Esophagus squamous epithelium (tissue), 5 donors: ENCODE results near the gene INTS4. TPM values are rescaled to one million over a fixed set of nuclear protein-coding genes. Genes with fewer than 3 reads are reported as not detected.
"Not testable (repeated sequence)": the region's sequence is repeated elsewhere in the genome, so short reads cannot be mapped to it uniquely, and the experiment has no call there.

Experiments used
- DNase-seq: peaks from one replicate; lab custom pipeline; 2025; lab: John Stamatoyannopoulos, UW
- H3K27ac ChIP-seq, 4 donors: fragments of 200-600 bp; sonication (generic); one replicate each; pipeline ENCODE4 v1.5.1; 2016 to 2019; ENCODE audit warnings: mild to moderate bottlenecking in 1 of 4
- H3K27me3 ChIP-seq, 4 donors: fragments of 200-600 bp; sonication (generic); 1 replicate in 3 of 4; 2 replicates in 1 of 4; pipeline versions ENCODE4 v1.5.1 to v1.6.0; 2017 to 2021; ENCODE audit warnings: antibody characterized with exemption in 1 of 4
- H3K36me3 ChIP-seq, 3 donors: fragments of 200-600 bp; sonication (generic); one replicate each; pipeline ENCODE4 v1.5.1; 2016 to 2019
- H3K4me1 ChIP-seq, 3 donors: fragments of 200-600 bp; sonication (generic); one replicate each; pipeline ENCODE4 v1.5.1; 2017 to 2019
- H3K4me3 ChIP-seq, 4 donors: fragments of 200-600 bp; sonication (generic); 1 replicate in 3 of 4; 2 replicates in 1 of 4; pipeline ENCODE4 v1.5.1; 2016 to 2019; ENCODE audit warnings: mild to moderate bottlenecking in 2 of 4, moderate library complexity in 1 of 4
- H3K9me3 ChIP-seq, 3 donors: fragments of 200-600 bp; sonication (generic); one replicate each; pipeline ENCODE4 v1.5.1; 2016 to 2019
- POLR2A ChIP-seq, 4 donors: fragments of 450-650 bp; IDR thresholded peaks; one replicate each; pipeline ENCODE4 v1.6.1; 2017; ENCODE audit warnings: antibody characterized with exemption in 4 of 4, mild to moderate bottlenecking in 4 of 4, moderate library complexity in 3 of 4
- WGBS, 2 donors: methylation state at CpG; one replicate each; pipeline ENCODE4 v1.1.5; 2018; 5-methylcytosine and 5-hydroxymethylcytosine counted together
- intact Hi-C: fragments of 100-400 bp; cut with DNase I; formaldehyde crosslinking; loops from one replicate; pipeline ENCODE4 v1.15.0; 2022
- total RNA-seq, 4 donors: library from RNA; depleted of rRNA; stranded (reverse); fragments of >200 nt; gene quantifications; one replicate each; pipeline ENCODE4 v1.1.0, GENCODE V29; 2016
- TF ChIP-seq, protein P1 (sequence below), 6 experiments: fragments of 450-650 bp in 4 of 6; fragments of 200-600 bp in 2 of 6; sonication (generic) in 2 of 6; IDR thresholded peaks; one replicate each; pipeline ENCODE4 v1.5.1; 2016 to 2019; ENCODE audit warnings: antibody characterized with exemption in 6 of 6, mild to moderate bottlenecking in 4 of 6, moderate library complexity in 4 of 6
- donor health status: DM: yes; HTN: yes; CAD: no.

Gene INTS4
- total RNA-seq, 4 donors from 2014 or later, result 12.8 to 21.9 (median 17.9) TPM

GRCh38 chr11:77883775-77884174 lies 110.7 kb downstream of the INTS4 start:
- Histone ChIP-seq H3K4me1 (peaks cover 0 to 4% (median 0%) of the 10 kb centered on the region in 3 donors), H3K36me3 (peaks cover 0 to 77% (median 3%) of the 10 kb centered on the region in 3 donors), H3K9me3 (no peaks in the 10 kb centered on the region), H3K4me3 (no peak overlapping the region), H3K27ac (no peak overlapping the region), H3K27me3 (no peaks in the 10 kb centered on the region)
- WGBS, 2 donors, result 98 to 100% methylated on average over 5 of the region's 5 CpGs
- TF ChIP-seq, protein P1, sequence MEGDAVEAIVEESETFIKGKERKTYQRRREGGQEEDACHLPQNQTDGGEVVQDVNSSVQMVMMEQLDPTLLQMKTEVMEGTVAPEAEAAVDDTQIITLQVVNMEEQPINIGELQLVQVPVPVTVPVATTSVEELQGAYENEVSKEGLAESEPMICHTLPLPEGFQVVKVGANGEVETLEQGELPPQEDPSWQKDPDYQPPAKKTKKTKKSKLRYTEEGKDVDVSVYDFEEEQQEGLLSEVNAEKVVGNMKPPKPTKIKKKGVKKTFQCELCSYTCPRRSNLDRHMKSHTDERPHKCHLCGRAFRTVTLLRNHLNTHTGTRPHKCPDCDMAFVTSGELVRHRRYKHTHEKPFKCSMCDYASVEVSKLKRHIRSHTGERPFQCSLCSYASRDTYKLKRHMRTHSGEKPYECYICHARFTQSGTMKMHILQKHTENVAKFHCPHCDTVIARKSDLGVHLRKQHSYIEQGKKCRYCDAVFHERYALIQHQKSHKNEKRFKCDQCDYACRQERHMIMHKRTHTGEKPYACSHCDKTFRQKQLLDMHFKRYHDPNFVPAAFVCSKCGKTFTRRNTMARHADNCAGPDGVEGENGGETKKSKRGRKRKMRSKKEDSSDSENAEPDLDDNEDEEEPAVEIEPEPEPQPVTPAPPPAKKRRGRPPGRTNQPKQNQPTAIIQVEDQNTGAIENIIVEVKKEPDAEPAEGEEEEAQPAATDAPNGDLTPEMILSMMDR (IDR thresholded peaks at IDR 0.05), result no peak
- TF ChIP-seq POLR2A (IDR thresholded peaks at IDR 0.05), result no peak
- intact Hi-C loops, result no loop called here
- no peak for DNase-seq

GRCh38 chr11:77882396-77882795 lies 112.1 kb downstream of the INTS4 start:
- 74 to 93% methylated on average over 3 of the region's 3 CpGs for WGBS, 2 donors
- Histone ChIP-seq H3K36me3 (peaks cover 0 to 91% (median 3%) of the 10 kb centered on the region in 3 donors), H3K4me3 (no peak overlapping the region), H3K27me3 (no peaks in the 10 kb centered on the region), H3K4me1 (peaks cover 0 to 14% (median 0%) of the 10 kb centered on the region in 3 donors), H3K9me3 (no peaks in the 10 kb centered on the region), H3K27ac (no peak overlapping the region)
- no peak for TF ChIP-seq POLR2A (IDR thresholded peaks at IDR 0.05)
- TF ChIP-seq, protein P1 (IDR thresholded peaks at IDR 0.05), result no peak
- intact Hi-C loops, result no loop called here
- DNase-seq, result no peak

- peaks cover 0 to 14% (median 0%) of the 10 kb centered on the region in 3 donors for H3K4me1 ChIP-seq
- intact Hi-C loops, result no loop called here
- H3K27me3 ChIP-seq, result no peaks in the 10 kb centered on the region
- TF ChIP-seq, protein P1 (IDR thresholded peaks at IDR 0.05), result peak in 1 of 6 experiments; percentile 9
- TF ChIP-seq POLR2A (IDR thresholded peaks at IDR 0.05), result no peak
- H3K4me3 ChIP-seq, result no peak overlapping the region
- H3K27ac ChIP-seq, result no peak overlapping the region
- H3K9me3 ChIP-seq, result no peaks in the 10 kb centered on the region
- DNase-seq, result no peak
- WGBS, 2 donors, result 64 to 77% methylated on average over 3 of the region's 3 CpGs
- H3K36me3 ChIP-seq, result peaks cover 0 to 96% (median 3%) of the 10 kb centered on the region in 3 donors
Observed at GRCh38 chr11:77879218-77879617, 115.2 kb downstream of the INTS4 start.

DNA sequence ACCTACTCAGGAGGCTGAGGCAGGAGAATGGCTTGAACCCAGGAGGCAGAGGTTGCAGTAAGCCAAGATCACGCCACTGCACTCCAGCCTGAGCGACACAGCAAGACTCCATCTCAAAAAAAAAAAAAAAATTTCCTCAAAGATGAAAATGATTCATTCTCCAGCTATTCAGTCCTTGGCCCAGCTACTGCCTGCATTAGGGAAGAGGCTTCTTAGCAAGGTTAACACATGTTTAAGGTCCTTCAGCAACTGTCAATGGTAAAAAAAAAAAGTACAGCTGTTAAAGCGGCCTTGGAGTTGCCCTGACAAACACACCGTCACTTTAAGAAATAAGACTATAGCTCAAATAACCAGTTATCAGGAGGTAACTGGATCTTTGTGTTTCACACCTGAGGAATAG lies 116.2 kb downstream of the INTS4 start:
- Histone ChIP-seq H3K36me3 (peaks cover 0 to 95% (median 3%) of the 10 kb centered on the region in 3 donors), H3K4me1 (peaks cover 0 to 14% (median 0%) of the 10 kb centered on the region in 3 donors)
- 38 to 61% methylated on average over 4 of the region's 4 CpGs for WGBS, 2 donors
- intact Hi-C loops, H3K27me3 ChIP-seq, H3K27ac ChIP-seq, DNase-seq, H3K4me3 ChIP-seq, H3K9me3 ChIP-seq: not testable (repeated sequence)

DNA sequence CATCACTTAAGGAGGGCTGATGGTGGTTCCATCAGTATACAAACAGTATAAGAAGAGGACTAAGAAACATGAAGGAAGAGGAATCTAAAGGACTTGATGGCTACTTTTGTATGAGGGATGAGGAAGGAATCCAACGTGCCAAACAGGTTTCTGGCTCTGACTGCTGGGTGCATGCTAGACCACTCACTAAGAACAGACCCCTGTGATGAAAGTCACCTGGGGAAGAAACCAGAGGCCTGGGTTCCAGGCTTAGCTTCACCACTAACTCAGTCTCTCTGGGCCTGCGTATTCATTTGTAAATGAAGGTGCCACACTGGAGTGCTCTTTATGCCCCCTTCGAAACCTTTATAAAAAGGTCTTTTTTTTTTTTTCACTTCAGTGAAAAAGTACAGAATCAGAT lies 118.4 kb downstream of the INTS4 start:
- no peak overlapping the region for H3K4me3 ChIP-seq
- DNase-seq, result no peak
- 69 to 90% methylated on average over 3 of the region's 3 CpGs for WGBS, 2 donors
- no peaks in the 10 kb centered on the region for H3K9me3 ChIP-seq
- peaks cover 0 to 14% (median 0%) of the 10 kb centered on the region in 3 donors for H3K4me1 ChIP-seq
- peaks cover 0 to 95% (median 0%) of the 10 kb centered on the region in 3 donors for H3K36me3 ChIP-seq
- H3K27me3 ChIP-seq, result no peaks in the 10 kb centered on the region
- H3K27ac ChIP-seq, result no peak overlapping the region
- intact Hi-C loops, result no loop called here
- no peak for TF ChIP-seq POLR2A (IDR thresholded peaks at IDR 0.05)
- TF ChIP-seq, protein P1 (IDR thresholded peaks at IDR 0.05), result no peak

- H3K36me3 ChIP-seq, result peaks cover 0 to 97% (median 0%) of the 10 kb centered on the region in 3 donors
- WGBS, 2 donors, result 84 to 90% methylated on average over 3 of the region's 3 CpGs
Observed at GRCh38 chr11:77874206-77874605, 120.3 kb downstream of the INTS4 start.

More at GRCh38 chr11:77874206-77874605, 120.3 kb downstream of the INTS4 start:
- Histone ChIP-seq H3K4me3 (no peak overlapping the region), H3K9me3 (no peaks in the 10 kb centered on the region), H3K4me1 (peaks cover 0 to 14% (median 0%) of the 10 kb centered on the region in 3 donors), H3K27ac (no peak overlapping the region), H3K27me3 (no peaks in the 10 kb centered on the region)
- DNase-seq, result no peak
- TF ChIP-seq, protein P1 (IDR thresholded peaks at IDR 0.05), result no peak
- intact Hi-C loops, result no loop called here
